Ramos (cell line): ENCODE measurements around the gene PACS1.

Experiments used
- in situ Hi-C: fragments of 300-500 bp; cut with MboI; formaldehyde crosslinking; loops from one replicate; pipeline ENCODE4 v1.14.3; 2022; ENCODE audit warnings: low sequenced_read_pairs; ENCODE audit not compliant: unreplicated experiment

The PACS1 gene

DNA sequence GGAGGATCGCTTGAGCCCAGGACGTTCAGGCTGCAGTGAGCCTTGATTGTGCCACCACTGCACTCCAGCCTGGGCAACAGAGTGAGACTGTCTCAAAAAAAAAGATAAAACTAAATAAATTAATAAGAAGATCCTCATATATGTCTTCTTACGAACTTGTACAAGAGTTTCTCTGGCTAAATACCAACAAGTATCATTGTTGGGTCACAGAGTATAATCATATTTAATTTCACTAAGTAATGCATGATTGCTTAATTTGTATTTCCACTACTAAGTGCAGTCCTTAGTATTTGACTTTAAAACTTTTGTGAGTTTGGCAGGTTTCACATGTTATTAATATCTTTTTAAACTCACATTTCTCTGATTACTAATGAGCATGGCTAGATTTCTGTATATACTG lies 60.9 kb downstream of the PACS1 start:
- in situ Hi-C loops: loop anchor here (5.0 kb wide), 1 partner anchor 64 kb away; no protein-coding TSS in a partner anchor

GRCh38 chr11:66131937-66132632 lies 62.0 kb downstream of the PACS1 start:
- in situ Hi-C loops: loop anchor here (5.0 kb wide), 1 partner anchor 65 kb away; no protein-coding TSS in a partner anchor

DNA sequence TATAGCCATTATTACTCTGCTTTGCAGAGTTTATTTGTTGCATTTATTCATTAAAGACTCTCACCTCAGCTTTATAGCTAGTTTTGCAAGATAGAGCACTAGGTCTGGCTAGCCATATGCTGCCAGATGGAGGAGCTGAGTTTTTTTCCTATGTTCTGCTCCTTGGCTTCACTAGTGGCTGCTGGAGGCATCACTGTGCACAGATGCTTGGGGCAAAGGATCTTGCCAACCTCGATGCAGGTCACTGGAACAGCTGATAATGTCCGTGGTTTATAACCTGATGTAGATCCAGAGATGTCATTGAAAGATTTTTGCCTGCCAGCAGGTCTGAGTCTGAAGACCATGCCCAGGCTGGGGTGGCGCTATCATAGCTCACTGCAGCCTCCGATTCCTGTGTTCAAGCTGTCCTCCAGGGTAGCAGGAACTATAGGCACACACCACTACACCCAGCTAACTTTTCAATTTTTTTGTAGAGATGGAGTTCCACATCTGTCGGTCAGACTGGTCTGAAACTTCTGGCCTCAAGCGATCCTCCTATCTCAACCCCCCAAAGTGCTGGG lies 63.2 kb downstream of the PACS1 start:
- in situ Hi-C loops: loop anchor here (5.0 kb wide), 1 partner anchor 66 kb away; no protein-coding TSS in a partner anchor

GRCh38 chr11:66136752-66137123 lies 66.7 kb downstream of the PACS1 start:
- in situ Hi-C loops: no loop called here

DNA sequence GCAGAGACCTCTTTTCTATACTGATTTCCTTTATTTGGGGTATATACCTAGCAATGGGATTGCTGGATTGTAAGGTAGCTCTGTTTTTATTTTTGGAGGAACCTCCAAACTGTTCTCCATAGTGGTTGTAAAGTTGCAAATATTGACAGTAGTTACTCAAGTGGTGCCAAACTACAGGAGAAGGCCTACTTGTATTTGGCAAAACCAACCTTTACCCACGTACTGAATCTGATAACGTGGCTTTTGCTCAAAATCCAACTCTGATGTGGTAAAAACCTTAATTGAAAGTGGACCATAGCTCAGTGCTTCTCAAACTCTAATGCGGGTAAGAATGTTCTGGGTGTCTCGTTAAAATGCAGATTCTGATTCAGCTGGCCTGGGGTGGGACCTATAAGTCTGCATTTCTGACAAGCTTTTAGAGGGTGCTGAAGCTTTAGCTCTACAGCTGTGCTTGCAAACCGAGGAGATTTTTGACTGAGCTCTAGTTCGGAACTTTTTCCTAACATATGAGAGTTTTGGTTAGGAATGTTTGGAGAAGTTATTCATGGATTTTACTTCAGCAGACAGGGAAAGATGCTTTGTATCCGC lies 69.8 kb downstream of the PACS1 start:
- in situ Hi-C loops: no loop called here

DNA sequence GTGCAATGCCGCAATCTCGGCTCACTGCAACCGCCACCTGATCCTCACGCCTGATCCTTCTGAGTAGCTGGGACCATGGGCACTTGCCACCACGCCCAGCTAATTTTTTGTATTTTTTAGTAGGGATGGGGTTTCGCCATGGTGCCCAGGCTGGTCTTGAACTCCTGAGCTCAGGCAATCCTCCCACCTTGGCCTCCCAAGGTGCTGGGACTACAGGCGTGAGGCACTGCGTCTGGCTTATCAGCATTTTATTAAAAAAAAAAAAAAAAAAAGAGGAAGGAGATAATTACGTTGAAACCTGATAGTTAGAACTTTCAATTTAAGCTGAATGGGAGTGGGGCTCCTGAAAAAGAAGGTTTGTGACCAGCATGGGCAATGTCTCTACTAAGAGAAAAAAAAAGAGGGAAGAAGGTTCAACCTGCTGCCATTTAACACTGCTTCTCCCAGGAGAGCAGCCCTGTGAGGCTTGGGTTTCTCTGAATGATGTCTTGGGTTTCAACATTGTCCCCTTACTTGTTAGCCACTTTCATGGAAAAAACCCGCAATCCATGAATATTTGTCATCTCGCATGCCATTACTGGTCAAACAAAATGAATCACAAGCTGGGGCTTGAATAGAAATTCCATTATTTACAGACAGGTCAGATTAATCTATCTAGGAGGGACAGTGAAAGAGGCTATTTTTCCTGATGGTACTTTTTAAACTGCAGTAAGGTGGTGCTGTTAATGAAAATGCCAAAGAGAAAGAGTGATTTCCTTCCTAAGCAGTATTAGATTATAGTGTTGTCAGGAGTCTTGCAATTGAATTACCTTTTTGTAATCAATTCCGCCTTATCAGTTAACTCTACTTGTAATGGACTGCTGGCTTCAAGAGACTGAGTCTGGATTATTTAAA lies 72.5 kb downstream of the PACS1 start:
- in situ Hi-C loops: no loop called here

GRCh38 chr11:66143264-66143566 lies 73.1 kb downstream of the PACS1 start:
- in situ Hi-C loops: no loop called here

- in situ Hi-C loops: no loop called here
Measured at GRCh38 chr11:66143996-66144678, 74.1 kb downstream of the PACS1 start.

DNA sequence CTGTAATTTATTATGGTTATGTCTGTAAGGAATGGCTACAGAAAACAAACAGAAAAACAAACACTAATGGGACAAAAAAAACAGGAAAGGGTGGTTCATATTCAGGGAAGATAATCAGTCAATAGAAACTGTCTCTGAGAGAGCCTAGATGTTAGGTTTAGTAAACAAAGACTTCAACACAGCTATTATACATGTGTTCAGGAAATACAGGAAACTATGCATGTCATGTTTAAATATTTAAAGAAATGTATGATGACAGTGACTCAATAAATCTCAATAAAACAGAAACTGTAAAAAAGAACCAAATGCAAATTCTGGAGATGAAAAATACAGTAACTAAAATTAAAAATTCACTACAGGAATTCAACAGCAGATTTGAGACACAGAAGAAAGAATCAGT lies 76.0 kb downstream of the PACS1 start:
- in situ Hi-C loops: no loop called here

- in situ Hi-C loops: no loop called here
Measured at GRCh38 chr11:66146940-66147339, 76.9 kb downstream of the PACS1 start.

DNA sequence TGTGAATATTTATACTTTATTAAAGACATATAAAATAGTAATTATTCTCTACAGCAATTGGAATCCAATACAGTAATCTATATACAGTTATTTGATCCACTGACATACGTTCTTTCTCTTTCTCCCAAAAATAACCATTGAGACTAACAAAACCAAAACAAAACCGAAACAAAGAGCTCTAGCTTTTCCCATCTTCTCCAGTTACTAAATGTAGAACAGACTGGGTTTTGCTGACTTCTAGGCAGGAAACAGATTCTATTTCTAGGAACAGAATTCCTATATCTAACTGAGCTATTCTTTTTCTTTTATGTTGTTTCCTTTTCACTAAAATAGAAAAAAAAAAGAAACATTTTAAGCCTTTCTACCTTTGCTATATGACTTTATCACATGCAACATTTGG lies 80.1 kb downstream of the PACS1 start:
- in situ Hi-C loops: no loop called here

DNA sequence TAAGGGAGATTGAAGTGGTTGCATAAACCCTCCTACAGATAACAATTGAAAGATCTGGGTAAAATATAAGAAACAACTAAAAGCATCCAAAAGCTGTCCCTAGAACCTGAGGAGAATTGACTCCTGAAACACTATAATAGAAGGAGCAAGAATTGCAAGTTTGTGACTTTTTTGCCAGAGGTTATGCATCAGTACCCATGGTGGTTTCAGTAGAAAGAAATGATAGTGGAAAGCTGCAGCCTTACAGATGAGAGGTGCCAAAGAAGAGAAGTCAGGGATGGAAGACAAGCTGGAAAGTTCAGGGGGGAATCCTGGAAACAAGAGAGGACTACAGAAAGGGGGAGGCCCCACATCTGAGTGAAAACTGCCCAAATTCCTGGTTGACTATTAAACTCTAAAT lies 80.7 kb downstream of the PACS1 start:
- in situ Hi-C loops: no loop called here

DNA sequence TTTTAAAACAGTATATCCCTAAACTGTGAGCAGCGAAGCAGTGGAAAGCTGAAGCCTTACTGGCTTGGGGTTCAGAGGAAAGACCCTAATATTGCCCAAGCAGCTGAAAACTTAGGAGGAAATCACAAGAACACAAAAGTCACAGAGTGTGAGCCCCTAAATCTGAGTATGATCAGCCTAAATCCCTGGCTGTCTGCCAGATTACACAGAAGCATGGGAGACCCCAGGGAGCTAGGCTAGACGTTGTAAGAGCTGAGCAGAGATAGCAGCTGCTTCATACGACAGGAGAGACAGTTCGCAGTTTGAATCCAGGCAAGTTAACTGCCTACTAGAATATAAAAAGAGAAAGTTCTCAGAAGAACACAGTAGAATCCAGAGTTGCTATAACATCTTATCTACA lies 81.2 kb downstream of the PACS1 start:
- in situ Hi-C loops: no loop called here

DNA sequence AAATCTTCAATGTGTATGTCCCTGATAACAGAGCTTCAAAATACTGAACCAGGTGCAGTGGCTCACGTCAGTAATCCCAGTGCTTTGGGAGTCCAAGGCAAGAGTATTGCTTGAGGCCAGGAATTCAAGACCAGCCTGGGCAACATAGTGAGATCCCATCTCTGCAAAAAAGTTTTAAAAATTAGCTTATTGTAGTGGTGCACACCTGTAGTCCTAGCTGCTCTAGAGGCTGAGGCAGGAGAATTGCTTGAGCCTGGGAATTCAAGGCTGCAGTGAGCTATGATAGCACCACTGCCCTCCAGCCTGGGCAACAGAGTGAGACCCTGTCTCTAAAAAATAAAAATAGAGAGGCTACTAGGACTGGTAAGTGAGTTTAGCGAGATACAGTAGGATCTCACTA lies 84.0 kb downstream of the PACS1 start:
- in situ Hi-C loops: no loop called here

DNA sequence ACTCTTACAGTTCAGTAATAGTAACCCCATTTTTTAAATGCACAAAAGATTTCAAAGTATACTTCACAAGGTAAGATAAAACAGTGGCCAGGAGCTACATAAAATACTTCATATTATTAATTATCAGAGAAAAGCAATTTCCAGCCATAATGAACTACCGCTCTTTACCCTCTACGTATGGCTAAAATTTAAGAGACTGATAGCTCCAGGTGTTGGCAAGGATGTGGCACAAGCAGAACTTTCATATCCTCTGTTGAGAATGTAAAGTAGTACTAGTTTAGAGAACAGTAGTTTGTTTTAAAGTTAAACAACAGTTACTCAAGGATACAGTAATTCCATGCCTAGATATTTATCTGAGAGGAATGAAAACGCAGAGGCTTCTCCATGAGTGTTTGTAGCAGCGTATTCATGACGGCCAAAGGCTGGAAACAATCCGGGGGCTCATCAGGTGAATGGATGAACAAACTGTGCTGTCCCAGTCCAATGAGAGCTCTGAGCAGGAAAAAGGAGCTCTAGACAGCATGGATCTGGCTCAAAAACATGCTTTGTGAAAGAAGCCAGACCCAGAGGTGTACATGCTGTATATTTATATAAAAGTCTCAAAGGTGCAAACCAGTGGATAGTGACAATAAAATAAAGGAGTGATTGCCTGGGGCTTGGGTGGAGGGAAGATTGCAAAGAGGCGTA lies 85.5 kb downstream of the PACS1 start:
- in situ Hi-C loops: no loop called here

DNA sequence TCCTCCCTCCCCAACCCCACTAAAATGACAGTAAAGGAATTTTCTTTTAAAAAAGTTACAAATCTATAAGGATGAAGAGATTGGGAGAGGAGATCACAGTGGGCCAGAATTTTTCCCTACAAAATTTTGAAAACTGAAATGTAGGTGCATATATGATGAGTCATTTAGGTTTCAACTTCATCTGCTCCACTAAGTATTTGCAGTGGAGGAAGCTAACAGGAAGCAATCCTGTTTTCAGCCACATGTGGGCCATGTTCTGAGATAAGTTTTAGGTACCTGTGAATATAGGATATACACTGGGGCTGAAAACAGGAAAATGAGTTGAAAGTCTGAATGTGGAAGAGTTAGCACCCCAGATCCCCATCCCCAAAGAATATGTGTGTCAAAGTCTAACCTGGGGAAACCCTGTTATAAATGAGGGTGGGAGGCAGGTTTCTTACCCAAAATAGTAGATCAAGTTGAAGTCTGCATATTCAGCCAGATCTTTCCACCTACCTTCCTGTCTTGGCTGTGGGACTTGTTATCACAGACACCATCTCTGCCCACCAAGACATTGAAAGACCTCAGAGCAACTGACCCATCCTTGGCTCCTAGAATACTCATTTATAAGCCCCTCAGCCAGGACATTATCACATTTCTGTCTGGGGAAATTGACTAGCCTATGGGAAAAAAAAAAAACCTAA lies 87.3 kb downstream of the PACS1 start:
- in situ Hi-C loops: no loop called here

- in situ Hi-C loops: no loop called here
Measured at GRCh38 chr11:66158156-66158555, 88.1 kb downstream of the PACS1 start.

DNA sequence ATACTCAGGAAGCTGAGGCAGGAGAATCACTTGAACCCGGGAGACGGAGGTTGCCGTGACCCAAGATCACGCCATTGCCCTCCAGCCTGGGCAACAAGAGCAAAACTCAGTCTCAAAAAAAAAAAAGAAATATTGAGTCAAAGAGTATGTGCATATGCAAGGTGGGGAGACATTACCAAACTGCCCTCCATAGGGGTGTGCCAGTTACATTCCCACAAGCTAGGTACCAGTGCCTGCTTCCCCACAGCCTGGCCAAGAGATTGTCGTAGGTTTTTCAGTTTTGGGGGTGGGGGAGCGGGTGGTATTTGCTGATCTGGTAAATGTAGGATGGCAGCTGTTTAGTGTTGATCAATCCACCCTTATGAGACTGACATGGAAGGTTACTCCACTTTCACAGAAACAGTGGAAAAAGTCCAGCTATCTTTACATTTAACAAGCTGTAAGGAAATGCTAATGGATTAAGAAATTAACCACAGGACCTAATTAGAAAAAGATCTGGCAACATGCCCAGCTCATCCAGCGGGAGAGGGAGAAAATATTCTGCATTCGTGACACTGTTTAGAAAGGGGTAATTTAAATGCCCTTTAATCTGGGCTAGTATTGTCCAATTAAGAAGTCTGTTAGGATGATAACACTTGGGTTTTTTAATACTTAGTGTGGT lies 89.4 kb downstream of the PACS1 start:
- in situ Hi-C loops: no loop called here

DNA sequence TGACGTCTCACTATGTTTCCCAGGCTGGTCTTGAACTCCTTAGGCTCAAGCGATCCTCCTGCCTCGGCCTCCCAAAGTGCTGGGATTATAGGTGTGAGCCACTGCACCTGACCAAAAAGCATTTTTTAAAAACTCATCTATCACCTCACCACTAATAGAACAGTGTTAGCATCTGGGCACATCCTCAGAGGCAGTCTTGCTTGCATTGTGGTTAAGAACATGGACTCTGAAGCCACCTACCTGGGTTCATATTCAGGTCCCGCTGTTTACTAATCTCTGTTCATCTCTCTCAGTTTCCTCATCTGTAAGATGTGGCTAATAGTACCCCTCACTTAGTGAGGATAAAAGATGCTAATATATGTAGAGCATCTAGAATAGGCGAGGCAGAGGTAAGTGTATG lies 90.6 kb downstream of the PACS1 start:
- in situ Hi-C loops: no loop called here
